K562 (cell line): Measurements from ENCODE around the gene RPL28. TPM values are rescaled to one million over a fixed set of nuclear protein-coding genes. Genes with fewer than 3 reads are reported as not detected.

ENCODE experiments used
- CREBBP ChIP-seq: IDR thresholded peaks from one replicate; pipeline ENCODE4 v1.6.1; 2012; ENCODE audit warnings: low read depth, mild to moderate bottlenecking, control low read depth, inconsistent platforms, low read length
- DDX20 ChIP-seq: fragments of 450-650 bp; IDR thresholded peaks from 2 replicates; pipeline ENCODE4 v1.6.1; 2016; ENCODE audit warnings: missing genetic modification characterization, low read depth, mild to moderate bottlenecking, missing compliant biosample characterization, moderate library complexity
- HNRNPLL ChIP-seq: fragments of 200-400 bp; formaldehyde crosslinking; IDR thresholded peaks from 2 replicates; pipeline ENCODE4 v1.6.1; 2017; ENCODE audit warnings: low read length, low read depth, mild to moderate bottlenecking; ENCODE audit not compliant: poor library complexity, severe bottlenecking
- MAFG ChIP-seq: fragments of 450-650 bp; conservative IDR thresholded peaks from 2 replicates; pipeline ENCODE4 v1.6.1; 2016; ENCODE audit warnings: missing genetic modification characterization, missing compliant biosample characterization
- MAFK ChIP-seq: IDR thresholded peaks from 2 replicates; pipeline ENCODE4 v1.6.1; 2011; ENCODE audit warnings: low read length, improper control_type of control experiment
- NFYB ChIP-seq: IDR thresholded peaks from 2 replicates; pipeline ENCODE4 v1.6.1; 2011; ENCODE audit warnings: mild to moderate bottlenecking, moderate library complexity; ENCODE audit not compliant: insufficient read length; ENCODE audit errors: extremely low read depth
- PHF20 ChIP-seq: fragments of 450-650 bp; IDR thresholded peaks from 2 replicates; pipeline ENCODE4 v1.6.1; 2018; ENCODE audit not compliant: partially characterized antibody
- RBBP5 ChIP-seq: fragments of 200-600 bp; sonication (generic); IDR thresholded peaks from 2 replicates; pipeline ENCODE4 v1.6.1; 2012; ENCODE audit warnings: borderline replicate concordance, mild to moderate bottlenecking, low read length, control low read depth, inconsistent platforms; ENCODE audit not compliant: insufficient read depth, poor library complexity, severe bottlenecking
- ZNF395 ChIP-seq: fragments of 200-800 bp; sonication (Bioruptor generic); IDR thresholded peaks from 2 replicates; pipeline ENCODE4 v1.6.1; 2017; ENCODE audit warnings: missing genetic modification characterization, missing compliant biosample characterization
- ZNF507 ChIP-seq: conservative IDR thresholded peaks from 2 replicates; pipeline ENCODE4 v1.6.1; 2017; ENCODE audit warnings: missing genetic modification characterization, missing compliant biosample characterization
- polyA plus RNA-seq, 8 experiments: library from polyadenylated mRNA; depleted of rRNA in 4 of 8; stranded (reverse) in 5 of 8; unstranded in 3 of 8; fragments of >200 nt; fragmentation: Nextera tagmentation in 2 of 8; fragmentation: Illumina TruSeq in 1 of 8; extraction: Ambion mirVana in 2 of 8; extraction: Trizol in 1 of 8; gene quantifications; 2 replicates each; pipeline versions ENCODE4 v1.2.1 to v1.2.3, GENCODE V29; 2011 to 2014; ENCODE audit warnings: inconsistent platforms in 1 of 8, missing spikeins in 1 of 8
- total RNA-seq, 7 experiments: library from RNA; depleted of rRNA in 6 of 7; stranded (reverse); fragments of >200 nt in 6 of 7; fragmentation: Illumina TruSeq in 2 of 7; extraction: Trizol in 2 of 7; gene quantifications; 2 replicates each; pipeline versions ENCODE4 v1.2.1 to v1.2.3, GENCODE V29; 2011 to 2021; ENCODE audit warnings: low replicate concordance in 1 of 7
- TF ChIP-seq, protein P1 (sequence below), 2 experiments: fragments of 450-650 bp in 1 of 2; sonication (generic) in 1 of 2; formaldehyde crosslinking in 1 of 2; IDR thresholded peaks; 2 replicates each; pipeline versions ENCODE4 v1.7.1 to v1.9.0; 2016 to 2022; ENCODE audit warnings: inconsistent platforms in 1 of 2, mild to moderate bottlenecking in 1 of 2, missing genetic modification reagents in 1 of 2

RPL28 gene
- total and polyA plus RNA-seq, 9 of the 15 experiments (the other 6 are each of a cell fraction or from before 2014, with no cell fraction given) = 124 to 3,106 (median 622) TPM

- TF ChIP-seq RBBP5 (no peak), PHF20 (no peak), MAFK (no peak), NFYB (peak; percentile 92), HNRNPLL (peak; percentile 73), DDX20 (tag) (no peak), ZNF507 (tag) (no peak), ZNF395 (CRISPR knock-in tag) (no peak), CREBBP (no peak), MAFG (no peak)
- TF ChIP-seq, protein P1, sequence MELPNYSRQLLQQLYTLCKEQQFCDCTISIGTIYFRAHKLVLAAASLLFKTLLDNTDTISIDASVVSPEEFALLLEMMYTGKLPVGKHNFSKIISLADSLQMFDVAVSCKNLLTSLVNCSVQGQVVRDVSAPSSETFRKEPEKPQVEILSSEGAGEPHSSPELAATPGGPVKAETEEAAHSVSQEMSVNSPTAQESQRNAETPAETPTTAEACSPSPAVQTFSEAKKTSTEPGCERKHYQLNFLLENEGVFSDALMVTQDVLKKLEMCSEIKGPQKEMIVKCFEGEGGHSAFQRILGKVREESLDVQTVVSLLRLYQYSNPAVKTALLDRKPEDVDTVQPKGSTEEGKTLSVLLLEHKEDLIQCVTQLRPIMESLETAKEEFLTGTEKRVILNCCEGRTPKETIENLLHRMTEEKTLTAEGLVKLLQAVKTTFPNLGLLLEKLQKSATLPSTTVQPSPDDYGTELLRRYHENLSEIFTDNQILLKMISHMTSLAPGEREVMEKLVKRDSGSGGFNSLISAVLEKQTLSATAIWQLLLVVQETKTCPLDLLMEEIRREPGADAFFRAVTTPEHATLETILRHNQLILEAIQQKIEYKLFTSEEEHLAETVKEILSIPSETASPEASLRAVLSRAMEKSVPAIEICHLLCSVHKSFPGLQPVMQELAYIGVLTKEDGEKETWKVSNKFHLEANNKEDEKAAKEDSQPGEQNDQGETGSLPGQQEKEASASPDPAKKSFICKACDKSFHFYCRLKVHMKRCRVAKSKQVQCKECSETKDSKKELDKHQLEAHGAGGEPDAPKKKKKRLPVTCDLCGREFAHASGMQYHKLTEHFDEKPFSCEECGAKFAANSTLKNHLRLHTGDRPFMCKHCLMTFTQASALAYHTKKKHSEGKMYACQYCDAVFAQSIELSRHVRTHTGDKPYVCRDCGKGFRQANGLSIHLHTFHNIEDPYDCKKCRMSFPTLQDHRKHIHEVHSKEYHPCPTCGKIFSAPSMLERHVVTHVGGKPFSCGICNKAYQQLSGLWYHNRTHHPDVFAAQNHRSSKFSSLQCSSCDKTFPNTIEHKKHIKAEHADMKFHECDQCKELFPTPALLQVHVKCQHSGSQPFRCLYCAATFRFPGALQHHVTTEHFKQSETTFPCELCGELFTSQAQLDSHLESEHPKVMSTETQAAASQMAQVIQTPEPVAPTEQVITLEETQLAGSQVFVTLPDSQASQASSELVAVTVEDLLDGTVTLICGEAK (IDR thresholded peaks at IDR 0.05) = peak; percentile 99
- TF ChIP-seq, protein P1 (CRISPR knock-in tag; IDR thresholded peaks at IDR 0.05) = peak; percentile 100
Observed at GRCh38 chr19:55339105-55339888, 46.4 kb upstream of the RPL28 start, which contains the start of gene KMT5C (continued).
